Measurements from ENCODE around the gene ATG10. TPM values are rescaled to one million over a fixed set of nuclear protein-coding genes. Genes with fewer than 3 reads are reported as not detected.
"Not testable (repeated sequence)": the region's sequence is repeated elsewhere in the genome, so short reads cannot be mapped to it uniquely, and the experiment has no call there.

Gene ATG10
- total RNA-seq, 1 experiment from 2014 or later: 7.6 TPM

GRCh38 chr5:81980598-81981260 lies 8.9 kb downstream of the ATG10 start:
- peaks cover 37 to 67% (median 47%) of the 10 kb centered on the region in 3 experiments for H3K36me3 Mint-ChIP-seq (ENCODE audit: insufficient read depth in 1 of 3, low read depth in 3 of 3)

GRCh38 chr5:81982172-81982685 lies 10.4 kb downstream of the ATG10 start:
- not testable (repeated sequence) for H3K14ac ChIP-seq (ENCODE audit: insufficient read depth, low read length); H3K79me1 ChIP-seq (ENCODE audit: insufficient read depth, low read depth, low read length, poor library complexity, severe bottlenecking); H3K4me1 ChIP-seq (ENCODE audit: insufficient read depth, low read length); H2AFZ ChIP-seq (ENCODE audit: low read length); H3K4me3 Mint-ChIP-seq; H3T11ph ChIP-seq (ENCODE audit: low read length); H2BK120ac ChIP-seq (ENCODE audit: low read depth, low read length, poor library complexity, severe bottlenecking); H3K56ac ChIP-seq (ENCODE audit: insufficient read length, low read depth, low read length); H3K23ac ChIP-seq (ENCODE audit: insufficient read length, low read depth, low read length); H3K18ac ChIP-seq (ENCODE audit: insufficient read length, low read depth, low read length); H2BK12ac ChIP-seq (ENCODE audit: insufficient read length, low read depth, low read length); H3K27ac ChIP-seq (ENCODE audit: insufficient read length, low read depth, low read length); H3K27me3 ChIP-seq (ENCODE audit: insufficient read depth, low read length); H4K20me1 ChIP-seq (ENCODE audit: control insufficient read depth, insufficient read depth, insufficient read length); H2BK15ac ChIP-seq (ENCODE audit: low read depth, low read length); H3K9me3 ChIP-seq (ENCODE audit: control insufficient read depth, low read depth, low read length); H4K91ac ChIP-seq (ENCODE audit: insufficient read length, low read depth, low read length); H3K23me2 ChIP-seq (ENCODE audit: insufficient read length, low read depth, low read length, poor library complexity, severe bottlenecking); H2AK5ac ChIP-seq (ENCODE audit: insufficient read length, low read length); H4K5ac ChIP-seq (ENCODE audit: insufficient read length, low read depth, low read length); H3K79me2 ChIP-seq (ENCODE audit: insufficient read depth, low read length); DNase-seq; H3K9ac ChIP-seq (ENCODE audit: extremely low read depth, insufficient read length, low read length); H3K27me3 Mint-ChIP-seq (ENCODE audit: low read depth); H3K4ac ChIP-seq (ENCODE audit: low read depth, low read length); H2BK20ac ChIP-seq (ENCODE audit: low read depth, low read length, poor library complexity, severe bottlenecking); H2BK5ac ChIP-seq (ENCODE audit: insufficient read length, low read length); H3K4me2 ChIP-seq (ENCODE audit: insufficient read depth, insufficient read length, low read length); H4K8ac ChIP-seq (replicated peaks; ENCODE audit: insufficient read length, low read depth, low read length)
- H3K4me1 Mint-ChIP-seq: peaks cover 20 to 27% of the 10 kb centered on the region in 2 experiments
- H3K36me3 Mint-ChIP-seq (ENCODE audit: insufficient read depth in 1 of 3, low read depth in 3 of 3): peaks cover 35 to 68% (median 48%) of the 10 kb centered on the region in 3 experiments
- H3K9me3 Mint-ChIP-seq: peaks cover 23 to 24% of the 10 kb centered on the region in 2 experiments
- no CpG with 5 or more reads among the region's 11 CpGs for WGBS (ENCODE audit: extremely low coverage, insufficient read length, low lambda C conversion rate)
- H3K27ac Mint-ChIP-seq: peak overlapping the region; percentile 44 to 58 (median 52); a peak in 2 of 7 replicates

More at GRCh38 chr5:81980598-81981260, 8.9 kb downstream of the ATG10 start:
- H2BK12ac ChIP-seq (ENCODE audit: insufficient read length, low read depth, low read length): peak overlapping the region; percentile 4
- peak overlapping the region; percentile 2 for H4K91ac ChIP-seq (ENCODE audit: insufficient read length, low read depth, low read length)
- H3K27ac Mint-ChIP-seq: peak overlapping the region; percentile 93 to 98 (median 97)
- no peaks in the 10 kb centered on the region for H3K79me2 ChIP-seq (ENCODE audit: insufficient read depth, low read length)
- peak overlapping the region; percentile 68 for H3K18ac ChIP-seq (ENCODE audit: insufficient read length, low read depth, low read length)
- peak overlapping the region; percentile 52 for H3K9ac ChIP-seq (ENCODE audit: extremely low read depth, insufficient read length, low read length)
- H2BK15ac ChIP-seq (ENCODE audit: low read depth, low read length): no peak overlapping the region
- peak overlapping the region; percentile 89 for H3K27ac ChIP-seq (ENCODE audit: insufficient read length, low read depth, low read length)
- H4K8ac ChIP-seq (replicated peaks; ENCODE audit: insufficient read length, low read depth, low read length): peak overlapping the region; percentile 15
- H3K9me3 ChIP-seq (ENCODE audit: control insufficient read depth, low read depth, low read length): no peaks in the 10 kb centered on the region
- peaks cover 3% of the 10 kb centered on the region for H3K23me2 ChIP-seq (ENCODE audit: insufficient read length, low read depth, low read length, poor library complexity, severe bottlenecking)
- no peak overlapping the region for H3K14ac ChIP-seq (ENCODE audit: insufficient read depth, low read length)
- H3K79me1 ChIP-seq (ENCODE audit: insufficient read depth, low read depth, low read length, poor library complexity, severe bottlenecking): no peaks in the 10 kb centered on the region
- no peaks in the 10 kb centered on the region for H3K27me3 ChIP-seq (ENCODE audit: insufficient read depth, low read length)
- H3K4me1 ChIP-seq (ENCODE audit: insufficient read depth, low read length): peaks cover 8% of the 10 kb centered on the region; the same call in 1 of the 2 replicates
- no peaks in the 10 kb centered on the region for H4K20me1 ChIP-seq (ENCODE audit: control insufficient read depth, insufficient read depth, insufficient read length)
- peak overlapping the region; percentile 60 for H3K4me2 ChIP-seq (ENCODE audit: insufficient read depth, insufficient read length, low read length)
- H2BK120ac ChIP-seq (ENCODE audit: low read depth, low read length, poor library complexity, severe bottlenecking): no peak overlapping the region
- peaks cover 23 to 24% of the 10 kb centered on the region in 2 experiments for H3K9me3 Mint-ChIP-seq
- peaks cover 20 to 27% of the 10 kb centered on the region in 2 experiments for H3K4me1 Mint-ChIP-seq
- H2BK20ac ChIP-seq (ENCODE audit: low read depth, low read length, poor library complexity, severe bottlenecking): no peak overlapping the region
- DNase-seq: peak; percentile 43
- no peak overlapping the region for H3K4ac ChIP-seq (ENCODE audit: low read depth, low read length)
- H2AFZ ChIP-seq (ENCODE audit: low read length): no peak overlapping the region
- H3K4me3 Mint-ChIP-seq: peak overlapping the region; percentile 29 to 60
- peak overlapping the region; percentile 48 for H2BK5ac ChIP-seq (ENCODE audit: insufficient read length, low read length)
- H4K5ac ChIP-seq (ENCODE audit: insufficient read length, low read depth, low read length): no peak overlapping the region
- no peak overlapping the region for H3T11ph ChIP-seq (ENCODE audit: low read length)
- WGBS (ENCODE audit: extremely low coverage, insufficient read length, low lambda C conversion rate): no CpG with 5 or more reads among the region's 3 CpGs
- H3K27me3 Mint-ChIP-seq (ENCODE audit: low read depth): no peaks in the 10 kb centered on the region
- peak overlapping the region; percentile 59 for H3K56ac ChIP-seq (ENCODE audit: insufficient read length, low read depth, low read length)
- H2AK5ac ChIP-seq (ENCODE audit: insufficient read length, low read length): peak overlapping the region; percentile 26
- no peak overlapping the region for H3K23ac ChIP-seq (ENCODE audit: insufficient read length, low read depth, low read length)
- no peak for TF ChIP-seq CTCF (conservative IDR thresholded peaks at IDR 0.05)

All from H9 (cell line).